Heart right ventricle (tissue), 16 donors: ENCODE measurements around the gene HSDL1. TPM values are rescaled to one million over a fixed set of nuclear protein-coding genes. Genes with fewer than 3 reads are reported as not detected.
"Not testable (repeated sequence)": the region's sequence is repeated elsewhere in the genome, so short reads cannot be mapped to it uniquely, and the experiment has no call there.

Source experiments
- ATAC-seq, 8 donors: fragments of 200-7000 bp; cut with Tn5 transposase; one replicate each; pipeline ENCODE4 v1.9.1; 2020; ENCODE audit warnings: mild to moderate bottlenecking in 8 of 8, moderate library complexity in 8 of 8, moderate number of reproducible peaks in 1 of 8
- DNase-seq, 2 donors: peaks; one replicate each; pipeline ENCODE4 v3.0.0-alpha.2; 2020
- H3K27ac ChIP-seq, 10 donors: fragments of 200-600 bp; sonication (generic) in 2 of 10; one replicate each; pipeline versions ENCODE4 v1.5.0 to v1.8.0; 2020 to 2022; ENCODE audit warnings: mild to moderate bottlenecking in 3 of 10
- H3K27me3 ChIP-seq, 7 donors: fragments of 200-600 bp; one replicate each; pipeline ENCODE4 v1.8.0; 2021 to 2022; ENCODE audit warnings: mild to moderate bottlenecking in 2 of 7
- H3K36me3 ChIP-seq, 9 donors: fragments of 200-600 bp; sonication (generic) in 1 of 9; one replicate each; pipeline versions ENCODE4 v1.5.0 to v1.8.0; 2020 to 2022; ENCODE audit warnings: mild to moderate bottlenecking in 2 of 9
- H3K4me1 ChIP-seq, 9 donors: fragments of 200-600 bp; sonication (generic) in 1 of 9; one replicate each; pipeline versions ENCODE4 v1.5.0 to v1.8.0; 2020 to 2022; ENCODE audit warnings: mild to moderate bottlenecking in 4 of 9
- H3K4me3 ChIP-seq, 10 donors: fragments of 200-600 bp; sonication (generic) in 2 of 10; one replicate each; pipeline versions ENCODE4 v1.5.0 to v1.8.0; 2020 to 2022; ENCODE audit warnings: mild to moderate bottlenecking in 7 of 10, moderate library complexity in 2 of 10
- H3K9me3 ChIP-seq, 11 donors: fragments of 200-600 bp in 10 of 11; sonication (generic) in 2 of 11; one replicate each; pipeline versions ENCODE4 v1.5.0 to v1.8.0; 2013 to 2022; ENCODE audit warnings: mild to moderate bottlenecking in 2 of 11, control low read depth in 1 of 11, moderate library complexity in 1 of 11
- CTCF ChIP-seq, 9 donors: fragments of 200-600 bp; sonication (generic) in 2 of 9; IDR thresholded peaks; one replicate each; pipeline versions ENCODE4 v1.5.0 to v1.8.0; 2021 to 2022; ENCODE audit warnings: antibody characterized with exemption in 9 of 9, mild to moderate bottlenecking in 5 of 9, moderate library complexity in 1 of 9
- WGBS, 2 donors: extraction: QIAGEN DNeasy Blood & Tissue Kit; methylation state at CpG; one replicate each; pipeline ENCODE4 v1.1.7; 2013; ENCODE audit warnings: inconsistent platforms in 1 of 2; 5-methylcytosine and 5-hydroxymethylcytosine counted together
- intact Hi-C, 10 donors: fragments of 100-400 bp; cut with DNase I; formaldehyde crosslinking; loops; one replicate each; pipeline versions ENCODE4 v1.11.1 to v1.14.2; 2022
- polyA plus RNA-seq, 2 donors: library from polyadenylated mRNA; stranded (reverse); fragments of 200-250 nt; gene quantifications; one replicate each; pipeline ENCODE4 v1.2.3, GENCODE V29; 2013
- total RNA-seq, 10 donors: library from RNA; stranded (reverse); fragmentation: NEBNext Ultra II Directional in 3 of 10; extraction: Animal tissue kit (Norgen Biotek cat#: 25700) in 3 of 10; gene quantifications; one replicate each; pipeline versions ENCODE4 v1.2.1 to v1.2.4, GENCODE V29; 2021 to 2023
- donor health status: Arrhythmogenic right ventricular cardiomyopathy.
- donor health status: ischemic (EF 13 %, LVEDD 7.1; RV severe dilation, severe dysfunction).
- donor health status: healthy with polysubstance abuse.
- donor health status: DM: no; HTN: yes; CAD: no.
- donor health status: DM: no; HTN: no; CAD: no.
- donor health status: ischemic (EF 25% LVEDD 6.9; RV normal size, moderate dysfunction).
- donor health status: ischemic (EF 25% LVEDD 5.7; RV mildly dilated, moderate dysfunction).
- donor health status: healthy.
- donor health status: DM: yes; HTN: yes; CAD: no.
- donor health status: Ischemic cardiomyopathy.
- donor health status: ischemic (EF 35%, LVEDD 5.7; RV mildly dilated, moderate dysfunction).
- donor health status: nonischemic (EF 11% LVEDD 7.7; RV severe dilation, severe dysfunction).
- donor health status: DM: yes; HTN: yes; CAD: no.
- donor health status: PGD.
- donor health status: ischemic (EF 29% LVEDD 5.4; RV normal size, mild dysfunction).
- donor health status: nonischemic (EF 23%, LVEDD 6.1; RV moderate dilation, normal function).

The HSDL1 gene
- total and polyA plus RNA-seq, 12 donors = 9.9 to 38.5 (median 23.0) TPM

DNA sequence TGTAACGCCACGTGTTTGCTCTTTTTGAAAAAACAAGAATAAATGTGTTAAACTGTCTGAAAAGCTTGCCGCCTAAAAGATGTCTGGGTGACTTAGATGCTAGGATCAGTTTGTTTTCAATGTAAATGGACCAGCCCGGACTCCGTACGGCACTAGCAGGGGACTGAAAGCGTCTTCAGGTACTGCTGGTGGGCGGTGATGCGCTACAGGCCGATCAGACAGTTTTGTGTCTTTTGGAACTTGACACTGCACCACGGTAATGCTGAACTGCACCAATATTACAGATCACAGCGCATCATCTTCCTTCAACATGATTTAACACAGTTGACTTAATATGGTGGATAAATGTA lies 27.5 kb downstream of the HSDL1 start:
- H3K4me3 ChIP-seq = peak overlapping the region; percentile 59 to 98 (median 83)
- peak overlapping the region in 9 of 10 donors; percentile 87 to 98 (median 93) for H3K27ac ChIP-seq
- peaks cover 0 to 15% (median 4%) of the 10 kb centered on the region in 9 donors for H3K36me3 ChIP-seq
- DNase-seq = no peak
- H3K4me1 ChIP-seq = peaks cover 2 to 42% (median 27%) of the 10 kb centered on the region in 9 donors
- H3K27me3 ChIP-seq = no peaks in the 10 kb centered on the region
- TF ChIP-seq CTCF (IDR thresholded peaks at IDR 0.05) = no peak
- no peaks in the 10 kb centered on the region for H3K9me3 ChIP-seq
- 10 to 11% methylated on average over 12 of the region's 12 CpGs for WGBS, 2 donors
- intact Hi-C loops = loop anchor here in 4 of 10 donors (2.0 to 5.0 kb wide), 3 partner anchors 35 to 69 kb away; partner anchors contain the start of gene TAF1C (in 2 of the 4)
- ATAC-seq = peak in 6 of 8 donors; percentile 1 to 19 (median 10)

- Histone ChIP-seq H3K27ac (peak within 1 kb of the TSS; percentile 76 to 98 (median 93)), H3K9me3 (no peaks in the 10 kb centered on the region), H3K4me1 (peaks cover 2 to 42% (median 28%) of the 10 kb centered on the region in 9 donors), H3K27me3 (no peaks in the 10 kb centered on the region), H3K36me3 (peaks cover 0 to 9% (median 0%) of the 10 kb centered on the region in 9 donors), H3K4me3 (peak within 1 kb of the TSS; percentile 73 to 98 (median 88))
- intact Hi-C loops = loop anchor here in 4 of 10 donors (2.0 to 5.0 kb wide), 3 partner anchors 35 to 70 kb away; partner anchors contain the start of gene TAF1C (in 2 of the 4)
- ATAC-seq = peak; percentile 98 to 100 (median 99)
- peak; percentile 98 to 99 for DNase-seq
- peak in 2 of 9 donors; percentile 23 to 32 for TF ChIP-seq CTCF (IDR thresholded peaks at IDR 0.05)
- WGBS, 2 donors = 0% methylated on average over 77 to 94 of the region's 94 CpGs
Measured at GRCh38 chr16:84116720-84117493, 28.1 kb downstream of the HSDL1 start, which contains the start of gene MBTPS1. MBTPS1 (minus strand) TSS chr16:84116942; CDS start chr16:84101783, 15,159 bp downstream.

DNA sequence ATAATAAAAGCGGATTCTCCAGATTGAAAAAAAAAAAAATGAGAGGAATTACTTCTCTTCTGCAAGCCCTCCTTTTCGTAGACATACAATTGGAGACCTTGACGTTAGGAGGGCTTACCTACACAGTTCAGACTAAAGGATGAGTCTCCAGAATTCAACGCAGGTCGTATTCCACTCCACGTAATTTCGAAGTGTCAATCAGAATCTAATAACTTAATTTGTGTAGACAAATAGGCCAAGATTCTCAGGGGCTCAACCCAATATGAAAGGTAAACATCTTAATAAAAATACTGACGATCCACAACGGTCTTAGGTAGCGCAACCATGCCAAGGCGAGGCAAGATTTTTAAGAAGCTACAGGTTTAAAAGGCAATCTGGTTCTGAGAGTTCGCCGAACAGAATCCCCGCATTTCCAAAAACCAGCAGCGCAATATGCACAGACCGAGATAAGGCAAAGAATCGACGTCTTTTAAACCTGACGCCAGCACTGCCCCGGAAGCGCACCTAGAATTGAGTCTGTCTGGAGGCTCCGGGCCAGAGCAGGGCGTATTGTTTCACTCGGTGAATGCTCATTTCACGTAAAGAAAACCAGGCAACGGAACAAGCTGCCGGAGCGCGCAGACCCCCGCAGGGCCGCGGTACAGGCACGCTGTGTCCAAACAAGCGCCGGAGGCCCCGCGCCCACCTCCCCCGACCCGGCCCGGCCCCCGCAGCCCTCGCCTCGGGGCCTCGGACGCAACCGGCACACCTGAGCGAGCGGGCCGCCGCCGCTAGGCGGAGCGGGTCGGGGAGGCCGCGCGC lies 28.9 kb downstream of the HSDL1 start:
- no peaks in the 10 kb centered on the region for H3K27me3 ChIP-seq
- H3K27ac ChIP-seq = peak overlapping the region; percentile 76 to 98 (median 93)
- H3K4me3 ChIP-seq = peak overlapping the region; percentile 73 to 98 (median 88)
- peaks cover 2 to 42% (median 30%) of the 10 kb centered on the region in 9 donors for H3K4me1 ChIP-seq
- peak in 6 of 9 donors; percentile 21 to 63 (median 46) for TF ChIP-seq CTCF (IDR thresholded peaks at IDR 0.05)
- intact Hi-C loops = loop anchor here in 4 of 10 donors (2.0 to 5.0 kb wide), 3 partner anchors 34 to 71 kb away; partner anchors contain the start of gene TAF1C (in 2 of the 4)
- WGBS, 2 donors = 1 to 2% methylated on average over 57 of the region's 57 CpGs
- peaks cover 0 to 2% (median 0%) of the 10 kb centered on the region in 9 donors for H3K36me3 ChIP-seq
- peak in 1 of 2 donors; percentile 43 for DNase-seq
- peak in 6 of 8 donors; percentile 0 to 23 (median 3) for ATAC-seq
- H3K9me3 ChIP-seq = no peaks in the 10 kb centered on the region

GRCh38 chr16:84111949-84112348 lies 33.0 kb downstream of the HSDL1 start:
- H3K4me1 ChIP-seq = peaks cover 2 to 51% (median 43%) of the 10 kb centered on the region in 9 donors
- H3K4me3 ChIP-seq, H3K27me3 ChIP-seq, ATAC-seq, intact Hi-C loops, H3K9me3 ChIP-seq, DNase-seq: not testable (repeated sequence)
- peak overlapping the region in 2 of 10 donors; percentile 28 to 71 for H3K27ac ChIP-seq
- WGBS, 2 donors = 93 to 94% methylated on average over 3 of the region's 3 CpGs
- peaks cover 0 to 32% (median 0%) of the 10 kb centered on the region in 9 donors for H3K36me3 ChIP-seq
